HFF-Myc (cell line): ENCODE measurements around the gene SAMD3.

Experiments
- DNase-seq: peaks from one replicate; pipeline ENCODE4 v3.0.0-alpha.2; 2011; ENCODE audit warnings: low read depth; ENCODE audit errors: extremely low read depth
- H3K4me3 ChIP-seq: replicated peaks from 2 replicates; pipeline ENCODE4 v1.5.1; 2011; ENCODE audit warnings: low read depth, mild to moderate bottlenecking, control low read depth, low read length
- TF ChIP-seq, protein P1 (sequence below): IDR thresholded peaks from 2 replicates; pipeline ENCODE4 v1.5.1; 2012; ENCODE audit warnings: mild to moderate bottlenecking, low read depth, low read length, control low read depth; ENCODE audit errors: missing control alignments

The SAMD3 gene

GRCh38 chr6:130229645-130230044 is 6.9 kb upstream of the SAMD3 start:
- no peak for DNase-seq
- H3K4me3 ChIP-seq: no peak overlapping the region
- TF ChIP-seq, protein P1, sequence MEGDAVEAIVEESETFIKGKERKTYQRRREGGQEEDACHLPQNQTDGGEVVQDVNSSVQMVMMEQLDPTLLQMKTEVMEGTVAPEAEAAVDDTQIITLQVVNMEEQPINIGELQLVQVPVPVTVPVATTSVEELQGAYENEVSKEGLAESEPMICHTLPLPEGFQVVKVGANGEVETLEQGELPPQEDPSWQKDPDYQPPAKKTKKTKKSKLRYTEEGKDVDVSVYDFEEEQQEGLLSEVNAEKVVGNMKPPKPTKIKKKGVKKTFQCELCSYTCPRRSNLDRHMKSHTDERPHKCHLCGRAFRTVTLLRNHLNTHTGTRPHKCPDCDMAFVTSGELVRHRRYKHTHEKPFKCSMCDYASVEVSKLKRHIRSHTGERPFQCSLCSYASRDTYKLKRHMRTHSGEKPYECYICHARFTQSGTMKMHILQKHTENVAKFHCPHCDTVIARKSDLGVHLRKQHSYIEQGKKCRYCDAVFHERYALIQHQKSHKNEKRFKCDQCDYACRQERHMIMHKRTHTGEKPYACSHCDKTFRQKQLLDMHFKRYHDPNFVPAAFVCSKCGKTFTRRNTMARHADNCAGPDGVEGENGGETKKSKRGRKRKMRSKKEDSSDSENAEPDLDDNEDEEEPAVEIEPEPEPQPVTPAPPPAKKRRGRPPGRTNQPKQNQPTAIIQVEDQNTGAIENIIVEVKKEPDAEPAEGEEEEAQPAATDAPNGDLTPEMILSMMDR: no peak

DNA sequence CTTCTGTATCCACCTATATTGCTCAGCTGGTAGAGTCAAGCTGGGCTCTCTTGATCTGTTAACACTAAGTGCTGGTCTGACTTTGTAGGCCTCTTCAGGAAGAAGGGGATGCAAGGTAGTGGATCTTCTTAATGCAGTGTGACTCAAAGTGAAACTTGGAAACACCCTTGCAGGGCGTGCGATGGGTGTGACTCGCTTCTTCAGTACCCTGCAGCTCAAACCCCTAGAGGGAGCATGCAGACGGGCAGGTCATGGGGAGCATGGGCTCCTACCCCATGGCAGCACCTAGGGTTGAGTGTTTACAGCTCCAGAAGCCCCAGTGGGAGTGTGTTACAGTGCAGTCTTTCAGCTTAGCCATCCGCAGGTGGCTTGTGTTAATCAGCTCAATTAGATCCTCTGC is 757 bp upstream of the SAMD3 start:
- no peak overlapping the region for H3K4me3 ChIP-seq
- DNase-seq: no peak
- TF ChIP-seq, protein P1: no peak

DNA sequence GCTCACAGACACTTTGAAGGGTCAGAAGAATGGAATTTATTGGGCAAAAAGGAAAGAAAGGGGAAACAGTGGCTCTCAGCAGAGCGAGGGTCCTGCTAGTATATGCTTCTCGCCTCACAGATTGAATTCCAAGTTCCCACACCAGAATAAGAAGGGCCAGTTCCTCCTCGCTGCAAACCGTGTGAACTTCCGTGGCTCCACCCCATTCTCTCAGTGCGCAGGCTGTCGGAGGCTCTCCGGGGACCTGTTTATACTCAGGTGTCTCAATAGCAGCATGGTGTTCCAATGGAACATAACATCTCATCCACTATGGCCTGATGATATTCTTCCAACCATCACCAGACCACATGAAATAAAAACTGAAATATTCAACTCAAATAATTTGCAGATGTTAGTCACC is 4.6 kb downstream of the SAMD3 start:
- H3K4me3 ChIP-seq: no peak overlapping the region
- TF ChIP-seq, protein P1: no peak
- DNase-seq: no peak

DNA sequence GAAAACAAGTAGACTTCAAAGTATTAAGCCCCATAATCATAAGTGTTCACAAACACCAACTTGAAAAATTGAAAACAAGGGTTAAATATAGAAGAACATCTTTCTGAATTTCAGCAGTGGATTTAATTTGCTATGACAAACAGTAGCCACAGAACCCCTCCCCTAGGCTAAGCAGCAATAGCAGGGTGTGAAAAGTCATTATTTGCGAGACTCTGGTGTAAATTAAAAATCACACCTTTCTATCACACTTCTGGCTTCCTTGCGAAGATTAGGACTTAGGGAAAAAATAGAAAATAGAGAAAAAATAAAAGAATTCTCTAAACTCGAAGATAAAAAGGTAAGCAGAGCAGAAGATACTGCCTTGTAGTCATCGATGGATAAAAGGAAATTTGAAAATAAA is 6.1 kb downstream of the SAMD3 start:
- TF ChIP-seq, protein P1: no peak
- no peak for DNase-seq
- H3K4me3 ChIP-seq: no peak overlapping the region

DNA sequence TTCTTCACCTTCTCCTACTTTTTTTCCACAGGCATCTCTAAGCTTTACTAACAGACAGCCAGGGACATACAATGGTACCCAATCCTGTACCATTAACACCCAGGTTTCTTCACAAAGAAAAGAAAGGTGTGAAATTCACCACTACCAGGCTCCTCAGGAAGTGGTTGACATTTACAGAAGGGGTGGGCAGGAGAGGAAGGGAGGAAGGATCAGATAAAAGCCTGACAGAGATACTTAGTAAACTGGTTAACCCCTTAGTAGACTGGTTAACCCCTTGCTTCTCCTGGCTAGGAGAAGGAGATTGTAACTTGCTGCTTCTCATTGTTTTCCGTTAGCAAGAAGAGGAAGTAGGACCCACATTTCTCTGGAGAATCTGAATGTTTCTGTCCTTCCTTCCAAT is 7.2 kb downstream of the SAMD3 start:
- TF ChIP-seq, protein P1: no peak
- DNase-seq: no peak
- H3K4me3 ChIP-seq: no peak overlapping the region

DNA sequence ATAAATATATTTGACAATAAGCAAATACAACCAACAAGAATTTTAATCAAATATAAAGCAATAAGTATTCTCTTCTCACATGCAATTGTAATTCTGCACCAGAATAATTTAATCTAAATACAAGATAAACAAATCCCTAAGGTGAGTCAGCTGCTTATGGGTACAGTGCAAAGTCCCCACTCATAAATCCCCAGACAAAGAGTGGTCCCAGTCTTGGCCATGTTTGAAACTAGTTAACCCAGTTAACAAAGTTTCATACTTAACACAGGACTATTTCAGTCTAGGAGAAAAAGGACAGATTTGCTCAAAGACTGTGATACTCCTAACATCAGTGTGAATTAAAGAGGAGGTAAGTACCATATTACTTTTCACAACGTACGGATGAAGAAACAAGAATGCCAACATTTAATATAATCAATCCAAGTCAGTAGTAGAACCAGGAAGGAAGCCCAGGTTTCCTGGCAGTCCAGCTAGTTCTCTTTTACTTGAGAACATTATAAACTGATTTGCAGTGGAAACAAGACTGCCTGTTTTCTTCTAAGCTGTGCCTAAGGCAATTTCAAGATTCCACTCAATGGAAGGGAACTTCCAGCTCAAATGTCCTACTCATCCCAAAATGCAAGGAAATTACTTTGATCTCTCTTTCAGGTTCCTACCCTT is 10.4 kb downstream of the SAMD3 start:
- H3K4me3 ChIP-seq: no peak overlapping the region
- DNase-seq: no peak
- TF ChIP-seq, protein P1: no peak

- H3K4me3 ChIP-seq: no peak overlapping the region
- TF ChIP-seq, protein P1: no peak
- DNase-seq: no peak
Observed at GRCh38 chr6:130211691-130212090, 11.1 kb downstream of the SAMD3 start.
